GM06990 (cell line): Measurements from ENCODE around the gene TMA7.

Experiments used
- DNase-seq: peaks from one replicate; pipeline ENCODE4 v3.0.0-alpha.2; 2011; ENCODE audit not compliant: insufficient read length; ENCODE audit errors: extremely low read depth
- H3K27me3 ChIP-seq: replicated peaks from 2 replicates; pipeline ENCODE4 v1.6.0; 2011; ENCODE audit warnings: low read length; ENCODE audit not compliant: control insufficient read depth, insufficient read depth
- H3K36me3 ChIP-seq: 2 replicates; pipeline ENCODE4 v1.5.1; 2011; ENCODE audit warnings: low read length; ENCODE audit not compliant: control insufficient read depth, insufficient read depth
- H3K4me3 ChIP-seq: replicated peaks from 2 replicates; pipeline ENCODE4 v1.5.1; 2011; ENCODE audit warnings: low read depth, mild to moderate bottlenecking, control low read depth, low read length
- CTCF ChIP-seq: IDR thresholded peaks from 2 replicates; pipeline ENCODE4 v1.5.1; 2011; ENCODE audit warnings: low read length, control low read depth, mild to moderate bottlenecking, inconsistent platforms; ENCODE audit not compliant: insufficient read depth, poor library complexity, severe bottlenecking

The TMA7 gene

DNA sequence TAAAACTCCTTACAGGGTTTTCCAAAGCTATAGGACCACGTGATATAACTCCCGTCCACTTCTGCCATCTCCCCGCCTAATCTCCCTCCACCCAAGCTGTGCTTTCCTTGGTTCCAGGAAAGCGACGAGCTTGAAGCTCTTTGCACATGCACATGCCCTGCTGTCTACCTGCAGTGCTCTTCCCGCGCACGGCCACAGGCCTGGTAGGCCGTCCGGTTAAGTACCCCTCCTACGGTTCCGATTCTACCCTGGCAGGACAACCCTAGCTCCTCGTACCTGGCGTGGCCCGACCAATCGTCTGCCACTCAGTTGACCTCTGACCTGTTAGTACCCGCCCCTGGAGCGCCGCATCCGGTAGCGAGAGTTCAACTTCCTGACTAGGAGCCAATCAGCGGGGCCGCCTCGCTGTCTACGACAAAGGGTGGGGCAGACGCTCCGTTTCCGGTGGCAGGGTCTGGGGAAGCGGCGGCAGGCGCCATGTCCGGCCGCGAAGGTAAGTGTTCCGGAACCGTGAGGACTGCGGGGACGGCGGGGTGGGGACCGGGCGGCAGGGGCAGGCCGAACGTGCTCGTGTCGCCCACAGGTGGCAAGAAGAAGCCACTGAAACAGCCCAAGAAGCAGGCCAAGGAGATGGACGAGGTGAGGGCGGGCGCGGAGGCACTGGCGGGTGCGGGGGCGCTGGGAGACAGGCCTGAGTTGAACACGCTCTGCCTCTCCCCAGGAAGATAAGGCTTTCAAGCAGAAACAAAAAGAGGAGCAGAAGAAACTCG, at the start of gene TMA7, which contains the start of gene CCDC51:
TMA7 (plus strand) TSS at position 438 of the 770 bp plus-strand sequence; CDS start at position 478, 40 bp downstream.
CCDC51 (minus strand) TSS at position 300 of the 770 bp plus-strand sequence. CDS start 4,991 bp downstream, outside the sequence.
- peak; percentile 94 for DNase-seq
- no peak for TF ChIP-seq CTCF

DNA sequence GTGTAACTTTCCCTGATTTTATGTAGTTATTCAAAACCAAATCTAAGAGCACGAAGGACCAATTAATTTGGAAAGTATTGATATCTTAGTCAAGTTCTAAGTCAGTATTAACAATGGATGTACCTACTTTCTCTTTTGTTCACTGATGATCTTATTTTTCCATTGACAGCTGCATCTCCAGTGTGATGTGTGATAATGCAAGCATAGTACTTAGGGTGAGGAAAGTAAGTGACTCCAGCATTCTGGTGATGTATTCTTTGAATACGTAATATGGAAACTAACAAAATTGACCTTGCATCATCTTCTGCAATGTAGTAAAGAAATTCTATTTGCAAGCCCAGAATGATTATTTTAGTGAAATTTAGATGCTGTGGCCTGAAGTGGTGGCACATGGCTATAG, 45.7 kb upstream of the TMA7 start:
- TF ChIP-seq CTCF: no peak
- Histone ChIP-seq H3K4me3 (no peak overlapping the region), H3K36me3 (no peaks in the 10 kb centered on the region), H3K27me3 (no peaks in the 10 kb centered on the region)
- DNase-seq: no peak

More for the DNA sequence above, at the start of gene TMA7, which contains the start of gene CCDC51:
- no peaks in the 10 kb centered on the region for H3K27me3 ChIP-seq
- H3K4me3 ChIP-seq: peak within 1 kb of the TSS; percentile 99
- peaks cover 12% of the 10 kb centered on the region for H3K36me3 ChIP-seq

DNA sequence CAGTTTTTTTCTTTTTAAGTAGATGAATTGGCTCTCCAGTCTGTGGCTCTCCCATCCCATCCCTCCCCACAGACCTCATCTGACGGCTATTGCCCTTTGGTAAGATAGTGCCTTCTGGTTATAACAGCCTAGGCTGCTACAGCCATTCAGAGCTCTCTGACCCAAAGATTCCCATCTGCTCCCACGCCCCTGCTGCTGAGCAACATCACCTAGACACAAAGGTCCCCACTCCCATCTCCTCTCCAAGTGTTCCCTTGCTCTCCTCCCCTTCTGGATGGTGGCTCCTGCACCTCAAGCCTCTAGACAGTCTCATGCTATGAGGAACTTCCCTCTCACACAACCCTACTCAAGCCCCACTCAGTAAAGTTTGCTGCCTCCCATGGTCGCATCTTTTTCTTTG, 44.3 kb upstream of the TMA7 start:
- DNase-seq: no peak
- Histone ChIP-seq H3K36me3 (no peaks in the 10 kb centered on the region), H3K27me3 (no peaks in the 10 kb centered on the region), H3K4me3 (no peak overlapping the region)
- TF ChIP-seq CTCF: no peak

GRCh38 chr3:48397767-48398681, 42.0 kb upstream of the TMA7 start:
- DNase-seq: no peak
- TF ChIP-seq CTCF: no peak
- Histone ChIP-seq H3K4me3 (no peak overlapping the region), H3K36me3 (no peaks in the 10 kb centered on the region), H3K27me3 (no peaks in the 10 kb centered on the region)

DNA sequence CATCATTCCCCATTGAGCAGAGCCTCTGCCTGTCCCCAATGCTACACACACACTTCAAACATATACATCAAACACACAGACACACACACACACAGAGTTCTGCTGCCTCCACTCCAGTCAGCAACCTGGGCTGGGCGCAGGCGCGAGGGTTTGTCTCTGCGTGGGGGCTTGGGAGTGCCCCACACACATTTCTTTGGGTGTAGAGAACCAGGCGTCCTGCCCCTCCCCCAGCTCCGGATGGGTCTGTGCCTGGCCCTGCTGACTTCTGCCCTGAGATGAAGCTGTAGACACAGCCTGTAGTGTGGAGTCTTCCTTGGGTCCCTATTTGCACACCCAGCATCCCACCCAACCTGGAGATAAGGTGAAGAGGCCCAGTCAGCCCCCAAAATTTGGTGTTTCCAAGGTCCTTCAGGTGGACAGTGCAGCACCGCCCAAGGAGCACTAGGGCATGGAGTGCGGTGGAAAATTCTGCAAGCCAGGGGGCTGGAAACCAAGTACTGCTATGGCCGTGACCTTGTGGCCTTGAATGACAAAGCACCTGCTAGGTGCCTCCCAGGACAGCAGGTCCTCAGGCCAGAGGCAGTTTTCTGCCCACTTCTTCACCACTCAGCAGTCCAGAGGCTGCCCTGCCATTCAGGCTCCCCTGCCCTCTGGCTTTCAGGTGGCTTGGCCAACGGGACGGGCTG, 41.2 kb upstream of the TMA7 start:
- Histone ChIP-seq H3K27me3 (no peaks in the 10 kb centered on the region), H3K4me3 (no peak overlapping the region), H3K36me3 (no peaks in the 10 kb centered on the region)
- no peak for TF ChIP-seq CTCF
- no peak for DNase-seq
